GM12878 (cell line): ENCODE results near the gene CAMK2D. TPM values are rescaled to one million over a fixed set of nuclear protein-coding genes. Genes with fewer than 3 reads are reported as not detected.
A peak's percentile ranks its signal among the peaks of the same experiment; 100 is the strongest.
"Not testable (repeated sequence)": the region's sequence is repeated elsewhere in the genome, so short reads cannot be mapped to it uniquely, and the experiment has no call there.

ENCODE experiments used
- ATAC-seq: fragments of 200-7000 bp; cut with Tn5 transposase; 3 replicates; pipeline ENCODE4 v1.9.1; 2020; ENCODE audit warnings: mild to moderate bottlenecking, moderate library complexity
- BruUV-seq: library from RNA; stranded (reverse); fragments of 400-500 nt; replicated peaks from 2 replicates; lab custom pipeline; 2021; lab: Mats Ljungman, UMichigan
- CTCF ChIA-PET: fragments of 300-600 bp; sonication (Branson Sonifier 250); formaldehyde crosslinking; extraction: SDS; loops from one replicate; lab custom pipeline; 2021; ENCODE audit warnings: inconsistent platforms; lab: Yijun Ruan, JAX
- POLR2A ChIA-PET: fragments of 350-600 bp; formaldehyde crosslinking; extraction: SDS; loops from one replicate; lab custom pipeline; 2021; ENCODE audit warnings: inconsistent platforms; lab: Charles Lee
- RAD21 ChIA-PET: fragments of 300-600 bp; sonication (Branson Sonifier 250); formaldehyde crosslinking; loops from one replicate; lab custom pipeline; 2023; ENCODE audit warnings: antibody characterized with exemption; ENCODE audit not compliant: unreplicated experiment; lab: Charles Lee
- SMC1A ChIA-PET: fragments of 300-600 bp; sonication (Branson Sonifier 250); formaldehyde crosslinking; loops from one replicate; lab custom pipeline; 2023; ENCODE audit not compliant: unreplicated experiment, uncharacterized antibody; lab: Charles Lee
- DNase-seq: peaks from one replicate; pipeline ENCODE4 v3.0.0-alpha.2; 2011; ENCODE audit warnings: low read depth, low spot score
- FAIRE-seq: peaks from 3 replicates; lab custom pipeline; 2011; peaks lifted over from hg19 to GRCh38; lab: Jason Lieb, UNC
- H2AFZ ChIP-seq: 2 replicates; pipeline ENCODE4 v1.6.0; 2011; ENCODE audit warnings: low read depth, low read length, control low read depth; ENCODE audit not compliant: control insufficient read depth
- H3K27ac ChIP-seq: 2 replicates; pipeline ENCODE4 v1.5.1; 2011; ENCODE audit warnings: control low read depth; ENCODE audit not compliant: control insufficient read depth, insufficient read depth
- H3K27me3 ChIP-seq, 2 experiments: replicated peaks in 1 of 2; 2 replicates each; pipeline versions ENCODE4 v1.6.0 to v1.6.1; 2011; ENCODE audit warnings: low read length in 1 of 2; ENCODE audit not compliant: control insufficient read depth in 2 of 2, insufficient read depth in 2 of 2
- H3K36me3 ChIP-seq, 2 experiments: 2 replicates each; pipeline ENCODE4 v1.5.1; 2011; ENCODE audit warnings: low read length in 1 of 2; ENCODE audit not compliant: control insufficient read depth in 2 of 2, insufficient read depth in 2 of 2
- H3K4me1 ChIP-seq: 2 replicates; pipeline ENCODE4 v1.6.1; 2011; ENCODE audit warnings: mild to moderate bottlenecking, low read length, moderate library complexity, mixed read lengths; ENCODE audit not compliant: control insufficient read depth, insufficient read depth
- H3K4me2 ChIP-seq: 2 replicates; pipeline ENCODE4 v1.6.0; 2011; ENCODE audit warnings: control low read depth; ENCODE audit not compliant: control insufficient read depth, insufficient read depth
- H3K4me3 ChIP-seq: fragments of 200-600 bp; sonication (generic); 2 replicates; pipeline ENCODE4 v1.5.1; 2016
- H3K79me2 ChIP-seq: 2 replicates; pipeline ENCODE4 v1.6.0; 2011; ENCODE audit warnings: low read length; ENCODE audit not compliant: control insufficient read depth, insufficient read depth
- H3K9ac ChIP-seq: 2 replicates; pipeline ENCODE4 v1.8.0; 2011; ENCODE audit warnings: low read length, control low read depth, mixed read lengths; ENCODE audit not compliant: control insufficient read depth, insufficient read depth
- H3K9me3 ChIP-seq: replicated peaks from 3 replicates; pipeline ENCODE4 v1.5.1; 2011; ENCODE audit warnings: mild to moderate bottlenecking, low read length; ENCODE audit not compliant: control insufficient read depth, insufficient read depth
- H4K20me1 ChIP-seq: 2 replicates; pipeline ENCODE4 v1.6.0; 2011; ENCODE audit not compliant: control insufficient read depth, insufficient read depth
- ATF3 ChIP-seq: IDR thresholded peaks from 2 replicates; pipeline ENCODE4 v1.6.1; 2011; ENCODE audit warnings: low read depth, mild to moderate bottlenecking, low read length, moderate library complexity, borderline replicate concordance; ENCODE audit errors: extremely low read depth
- ATF7 ChIP-seq: fragments of 450-650 bp; IDR thresholded peaks from 2 replicates; pipeline ENCODE4 v1.6.1; 2016; ENCODE audit warnings: low read depth, mild to moderate bottlenecking
- CEBPB ChIP-seq, 2 experiments: fragments of 150-350 bp in 1 of 2; IDR thresholded peaks; 2 replicates each; pipeline ENCODE4 v1.6.1; 2012 to 2014; ENCODE audit warnings: low read depth in 2 of 2, low read length in 2 of 2, borderline replicate concordance in 1 of 2, inconsistent platforms in 1 of 2
- CHD1 ChIP-seq: IDR thresholded peaks from 2 replicates; pipeline ENCODE4 v1.6.1; 2012; ENCODE audit warnings: low read depth, low read length, improper control_type of control experiment
- CREM ChIP-seq: IDR thresholded peaks from 2 replicates; pipeline ENCODE4 v1.6.1; 2014; ENCODE audit warnings: antibody characterized with exemption, low read depth
- FOS ChIP-seq: IDR thresholded peaks from 3 replicates; pipeline ENCODE4 v1.6.1; 2011; ENCODE audit warnings: borderline replicate concordance; ENCODE audit not compliant: insufficient read length; ENCODE audit errors: extremely low read depth
- MLLT1 ChIP-seq: fragments of 450-650 bp; IDR thresholded peaks from 2 replicates; pipeline ENCODE4 v1.6.1; 2016; ENCODE audit warnings: mild to moderate bottlenecking
- NBN ChIP-seq: fragments of 450-650 bp; IDR thresholded peaks from 2 replicates; pipeline ENCODE4 v1.6.1; 2016
- SUZ12 ChIP-seq: fragments of 200-600 bp; sonication (generic); IDR thresholded peaks from one replicate; pipeline ENCODE4 v1.6.1; 2018; ENCODE audit warnings: antibody characterized with exemption, mild to moderate bottlenecking; ENCODE audit not compliant: unreplicated experiment
- ZZZ3 ChIP-seq: IDR thresholded peaks from 2 replicates; pipeline ENCODE4 v1.6.1; 2011; ENCODE audit warnings: low read depth; ENCODE audit not compliant: control insufficient read depth, insufficient read length
- WGBS: methylation state at CpG from one replicate; pipeline ENCODE4 v1.1.6; 2016; ENCODE audit warnings: low lambda C conversion rate; ENCODE audit not compliant: insufficient replicate concordance, insufficient coverage; ENCODE audit errors: missing lambda C conversion rate; 5-methylcytosine and 5-hydroxymethylcytosine counted together
- in situ Hi-C: fragments of 300-500 bp; cut with MboI; formaldehyde crosslinking; loops from 9 replicates; pipeline ENCODE4 v1.14.3; 2018; ENCODE audit warnings: mixed read lengths
- intact Hi-C: fragments of 100-400 bp; cut with micrococcal nuclease; formaldehyde crosslinking; loops from one replicate; pipeline ENCODE4 v1.14.2; 2022; ENCODE audit not compliant: unreplicated experiment
- polyA plus RNA-seq, 11 experiments: library from polyadenylated mRNA; depleted of rRNA in 4 of 11; unstranded in 6 of 11; stranded (reverse) in 5 of 11; fragments of >200 nt; fragmentation: Nextera tagmentation in 4 of 11; fragmentation: Illumina TruSeq in 1 of 11; extraction: Ambion mirVana in 4 of 11; extraction: Trizol in 1 of 11; gene quantifications; 1 replicate in 1 of 11; 2 replicates in 10 of 11; pipeline versions ENCODE4 v1.2.1 to v1.2.3, GENCODE V29; 2011 to 2016; ENCODE audit warnings: inconsistent platforms in 2 of 11, missing spikeins in 2 of 11, low read depth in 1 of 11
- total RNA-seq, 4 experiments: library from RNA; depleted of rRNA in 3 of 4; stranded (reverse); fragments of >200 nt in 3 of 4; fragmentation: Illumina TruSeq in 1 of 4; extraction: Trizol in 1 of 4; gene quantifications; 2 replicates each; pipeline versions ENCODE4 v1.2.1 to v1.2.3, GENCODE V29; 2013 to 2021

Gene CAMK2D
- total and polyA plus RNA-seq, 10 of the 15 experiments (the other 5 are each of a cell fraction or from before 2014, with no cell fraction given) = 6.9 to 88.5 (median 12.9) TPM

- peaks cover 27% of the 10 kb centered on the region for H3K79me2 ChIP-seq
- FAIRE-seq, DNase-seq, H3K27ac ChIP-seq, ATAC-seq, H3K36me3 ChIP-seq, H3K27me3 ChIP-seq, BruUV-seq, H3K9me3 ChIP-seq, H3K4me3 ChIP-seq, H3K9ac ChIP-seq, H4K20me1 ChIP-seq, POLR2A ChIA-PET, H3K4me1 ChIP-seq, H2AFZ ChIP-seq, H3K4me2 ChIP-seq: not testable (repeated sequence)
- ChIA-PET SMC1A (interaction anchor here (1.0 kb wide), 1 partner anchor 308 kb away, joined by 3 read pairs; no protein-coding TSS in a partner anchor), CTCF (interaction anchor here (0.7 kb wide), 1 partner anchor 409 kb away, joined by 3 read pairs; no protein-coding TSS in a partner anchor), RAD21 (interaction anchor here (1.5 kb wide), 1 partner anchor 70 kb away, joined by 3 read pairs; no protein-coding TSS in a partner anchor)
- WGBS = 99% methylated on average over 12 of the region's 12 CpGs
- intact Hi-C loops = loop anchor here (2.0 to 10.0 kb wide), 3 partner anchors 127 to 1479 kb away; partner anchors contain the start of gene TIFA
- in situ Hi-C loops = loop anchor here (5.0 kb wide), 1 partner anchor 197 kb away; no protein-coding TSS in a partner anchor
Measured at GRCh38 chr4:113763923-113764322, 2.4 kb upstream of the CAMK2D start.

GRCh38 chr4:113763029-113763285 lies 1.4 kb upstream of the CAMK2D start:
- BruUV-seq = TSS peak; percentile 96
- in situ Hi-C loops = loop anchor here (5.0 kb wide), 1 partner anchor 196 kb away; no protein-coding TSS in a partner anchor

More at GRCh38 chr4:113763029-113763285, 1.4 kb upstream of the CAMK2D start:
- Histone ChIP-seq H3K36me3 (no peaks in the 10 kb centered on the region), H3K27me3 (no peaks in the 10 kb centered on the region), H3K79me2 (peaks cover 36% of the 10 kb centered on the region), H3K4me3 (peak overlapping the region; percentile 99)
- no peak for DNase-seq
- POLR2A ChIA-PET = interaction anchor here (1.1 to 1.2 kb wide), 2 partner anchors 35 to 124 kb away, joined by 3 read pairs; no protein-coding TSS in a partner anchor
- ATAC-seq = no peak
- intact Hi-C loops = loop anchor here (2.0 to 10.0 kb wide), 3 partner anchors 126 to 1478 kb away; partner anchors contain the start of gene TIFA
- 17% methylated on average over 6 of the region's 6 CpGs for WGBS
- TF ChIP-seq FOS (no peak), CEBPB (IDR thresholded peaks at IDR 0.05; ENCODE audit: borderline replicate concordance in 1 of 2, low read depth in 2 of 2, low read length in 2 of 2) (0 out of 4 replicates have a peak, but pooled peaks of 1 of the 2 experiments have one; percentile 24), CHD1 (0 out of 2 replicates have a peak, but pooled peaks have one; percentile 72), SUZ12 (no peak), MLLT1 (peak; percentile 13; the same call in 1 of the 2 replicates), ATF7 (no peak), ATF3 (no peak), ZZZ3 (no peak), NBN (no peak), CREM (no peak)
- TF ChIP-seq, all 136 proteins: peak for 3
- H3K9ac ChIP-seq = peak overlapping the region; percentile 91
- H2AFZ ChIP-seq = peak overlapping the region; percentile 59
- H3K27ac ChIP-seq = peak overlapping the region; percentile 98
- ChIA-PET CTCF (interaction anchor here (1.6 kb wide), 1 partner anchor 20 kb away, joined by 5 read pairs; no protein-coding TSS in a partner anchor), SMC1A (interaction anchor here (0.7 to 1.6 kb wide), 7 partner anchors 13 to 223 kb away, joined by 3 read pairs; no protein-coding TSS in a partner anchor), RAD21 (interaction anchor here (0.7 to 2.0 kb wide), 5 partner anchors 21 to 368 kb away, joined by 3 to 7 read pairs (median 4); no protein-coding TSS in a partner anchor)
- peak overlapping the region; percentile 85 for H3K4me2 ChIP-seq
- H3K4me1 ChIP-seq = no peaks in the 10 kb centered on the region
- H3K9me3 ChIP-seq = no peaks in the 10 kb centered on the region; the same call in 2 of the 3 replicates
- no peak for FAIRE-seq
- no peaks in the 10 kb centered on the region for H4K20me1 ChIP-seq
